ENCODE measurements around the gene KIAA1549. TPM values are rescaled to one million over a fixed set of nuclear protein-coding genes. Genes with fewer than 3 reads are reported as not detected.

KIAA1549 gene
- total RNA-seq, 4 donors from 2014 or later, result 2.3 to 3.2 (median 2.8) TPM

- Histone ChIP-seq H3K9me3 (no peaks in the 10 kb centered on the region), H3K36me3 (no peaks in the 10 kb centered on the region), H3K4me3 (no peak overlapping the region), H3K27ac (replicated peaks in 1 of 4) (no peak overlapping the region), H3K27me3 (no peaks in the 10 kb centered on the region), H3K4me1 (peaks cover 6 to 12% (median 9%) of the 10 kb centered on the region in 4 donors)
- DNase-seq (ENCODE audit: extremely low spot score), result no peak
- 81% methylated on average over 7 of the region's 7 CpGs for WGBS
- intact Hi-C loops (cut with DNase I), result no loop called here
- TF ChIP-seq CTCF (IDR thresholded peaks at IDR 0.05) (no peak), POLR2AphosphoS5 (IDR thresholded peaks at IDR 0.05) (no peak), EP300 (IDR thresholded peaks at IDR 0.05) (no peak), POLR2A (IDR thresholded peaks at IDR 0.05; ENCODE audit: low read depth) (no peak)
These were observed 43.7 kb downstream of the KIAA1549 start for GRCh38 chr7:138937484-138937883.

- WGBS, result 30% methylated on average over 6 of the region's 6 CpGs
- intact Hi-C loops (cut with DNase I), result no loop called here
- TF ChIP-seq CTCF (IDR thresholded peaks at IDR 0.05), result no peak
- TF ChIP-seq EP300 (IDR thresholded peaks at IDR 0.05), result no peak
- no peak for TF ChIP-seq POLR2AphosphoS5 (IDR thresholded peaks at IDR 0.05)
- TF ChIP-seq POLR2A (IDR thresholded peaks at IDR 0.05; ENCODE audit: low read depth), result no peak
- H3K27me3 ChIP-seq, result no peaks in the 10 kb centered on the region
- no peaks in the 10 kb centered on the region for H3K36me3 ChIP-seq
- no peaks in the 10 kb centered on the region for H3K9me3 ChIP-seq
- no peak overlapping the region for H3K27ac ChIP-seq (replicated peaks in 1 of 4)
- no peak overlapping the region for H3K4me3 ChIP-seq
- no peak for DNase-seq (ENCODE audit: extremely low spot score)
- H3K4me1 ChIP-seq, result peaks cover 6 to 12% (median 9%) of the 10 kb centered on the region in 4 donors
These were observed 45.7 kb downstream of the KIAA1549 start for GRCh38 chr7:138935465-138936011.

DNA sequence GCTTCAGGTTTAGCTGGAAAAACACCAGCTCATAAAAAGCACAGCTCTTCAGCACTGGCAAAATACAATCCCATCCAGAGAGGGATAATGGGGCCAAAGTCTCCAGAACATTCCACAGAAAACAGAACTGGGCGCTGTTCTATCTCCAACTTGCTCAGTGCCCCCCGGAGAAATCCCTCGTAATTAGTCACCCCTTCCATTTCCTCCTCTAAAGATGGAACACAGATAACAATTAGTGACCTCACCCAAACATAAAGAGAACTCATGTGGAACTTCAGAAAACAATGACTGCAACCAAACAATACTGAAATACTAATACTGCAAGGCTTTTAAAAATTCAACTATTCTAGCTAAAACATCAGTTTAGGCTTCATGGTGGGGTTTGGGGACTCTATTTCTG is 46.3 kb downstream of the KIAA1549 start:
- no peak for DNase-seq (ENCODE audit: extremely low spot score)

GRCh38 chr7:138934367-138934766 is 46.8 kb downstream of the KIAA1549 start:
- intact Hi-C loops (cut with DNase I), result no loop called here

More for the DNA sequence above, 46.3 kb downstream of the KIAA1549 start:
- TF ChIP-seq EP300 (IDR thresholded peaks at IDR 0.05), result no peak
- TF ChIP-seq POLR2AphosphoS5 (IDR thresholded peaks at IDR 0.05), result no peak
- TF ChIP-seq CTCF (IDR thresholded peaks at IDR 0.05), result no peak
- no peak for TF ChIP-seq POLR2A (IDR thresholded peaks at IDR 0.05; ENCODE audit: low read depth)
- Histone ChIP-seq H3K27ac (replicated peaks in 1 of 4) (no peak overlapping the region), H3K4me3 (no peak overlapping the region), H3K4me1 (peaks cover 6 to 12% (median 9%) of the 10 kb centered on the region in 4 donors), H3K36me3 (no peaks in the 10 kb centered on the region), H3K9me3 (no peaks in the 10 kb centered on the region), H3K27me3 (no peaks in the 10 kb centered on the region)
- 74% methylated on average over 3 of the region's 3 CpGs for WGBS
- intact Hi-C loops (cut with DNase I), result no loop called here

More at GRCh38 chr7:138934367-138934766, 46.8 kb downstream of the KIAA1549 start:
- Histone ChIP-seq H3K27ac (replicated peaks in 1 of 4) (no peak overlapping the region), H3K4me3 (no peak overlapping the region), H3K4me1 (peaks cover 6 to 12% (median 9%) of the 10 kb centered on the region in 4 donors), H3K36me3 (no peaks in the 10 kb centered on the region), H3K27me3 (no peaks in the 10 kb centered on the region), H3K9me3 (no peaks in the 10 kb centered on the region)
- whole genome bisulfite sequencing, result 96% methylated on average over 8 of the region's 8 CpGs
- no peak for DNase-seq (ENCODE audit: extremely low spot score)
- TF ChIP-seq EP300 (IDR thresholded peaks at IDR 0.05), result no peak
- TF ChIP-seq POLR2A (IDR thresholded peaks at IDR 0.05; ENCODE audit: low read depth), result no peak
- no peak for TF ChIP-seq CTCF (IDR thresholded peaks at IDR 0.05)
- no peak for TF ChIP-seq POLR2AphosphoS5 (IDR thresholded peaks at IDR 0.05)
